Left forelimb (tissue), 1 donor: ENCODE results near the gene LBR.

Experiments used
- DNase-seq: peaks from one replicate; pipeline ENCODE4 v3.0.0-alpha.2; 2018; ENCODE audit warnings: low spot score

Gene LBR

GRCh38 chr1:225373155-225373554 lies 54.7 kb downstream of the LBR start:
- no peak for DNase-seq

- DNase-seq: no peak
These were observed 56.4 kb downstream of the LBR start for GRCh38 chr1:225371366-225372010.

- DNase-seq: no peak
These were observed 59.7 kb downstream of the LBR start for GRCh38 chr1:225368036-225368552.

GRCh38 chr1:225366552-225366951 lies 61.3 kb downstream of the LBR start:
- no peak for DNase-seq

GRCh38 chr1:225366018-225366417 lies 61.8 kb downstream of the LBR start:
- DNase-seq: no peak

GRCh38 chr1:225364439-225364838 lies 63.4 kb downstream of the LBR start:
- no peak for DNase-seq

- DNase-seq: no peak
These were observed 65.0 kb downstream of the LBR start for GRCh38 chr1:225362805-225363204.

GRCh38 chr1:225361176-225361575 lies 66.7 kb downstream of the LBR start:
- DNase-seq: no peak

GRCh38 chr1:225360119-225360518 lies 67.7 kb downstream of the LBR start:
- DNase-seq: no peak

GRCh38 chr1:225355863-225356262 lies 72.0 kb downstream of the LBR start:
- DNase-seq: no peak

GRCh38 chr1:225354906-225355305 lies 72.9 kb downstream of the LBR start:
- DNase-seq: no peak
